Activated naive CD4-positive, alpha-beta T cell treated with anti-CD3 and anti-CD28 coated beads for 36 hours (primary cell): ENCODE measurements around the gene INPP5A. TPM values are rescaled to one million over a fixed set of nuclear protein-coding genes. Genes with fewer than 3 reads are reported as not detected.
"Not testable (repeated sequence)": the region's sequence is repeated elsewhere in the genome, so short reads cannot be mapped to it uniquely, and the experiment has no call there.

Experiments
- CTCF ChIA-PET: fragments of 350-600 bp; sonication (Branson Sonifier 250); formaldehyde crosslinking; loops from one replicate; lab custom pipeline; 2021; ENCODE audit warnings: antibody characterized with exemption; lab: Charles Lee
- DNase-seq: peaks from one replicate; pipeline ENCODE4 v3.0.0-alpha.2; 2020
- H3K27ac Mint-ChIP-seq: one replicate; pipeline ENCODE4 v1.8.0; 2021; ENCODE audit warnings: mild to moderate bottlenecking, mixed read lengths
- H3K27me3 Mint-ChIP-seq: one replicate; pipeline ENCODE4 v1.8.0; 2021; ENCODE audit warnings: low read depth, mixed read lengths
- H3K36me3 Mint-ChIP-seq: one replicate; pipeline ENCODE4 v1.8.0; 2021; ENCODE audit warnings: low read depth, mixed read lengths
- H3K4me1 Mint-ChIP-seq: one replicate; pipeline ENCODE4 v1.8.0; 2021; ENCODE audit warnings: low read depth, mixed read lengths
- H3K4me3 Mint-ChIP-seq: one replicate; pipeline ENCODE4 v1.8.0; 2021; ENCODE audit warnings: mild to moderate bottlenecking, moderate library complexity, mixed read lengths
- H3K9me3 Mint-ChIP-seq: one replicate; pipeline ENCODE4 v1.8.0; 2021; ENCODE audit warnings: mixed read lengths
- intact Hi-C: fragments of 100-400 bp; cut with micrococcal nuclease; formaldehyde crosslinking; loops from one replicate; pipeline ENCODE4 v1.15.1; 2023
- total RNA-seq, 2 experiments: library from RNA; stranded (reverse); gene quantifications; one replicate each; pipeline ENCODE4 v1.2.3, GENCODE V29; 2021

The INPP5A gene
- total RNA-seq, 2 experiments from 2014 or later, result 17.3 to 19.5 TPM

- H3K27ac Mint-ChIP-seq, H3K27me3 Mint-ChIP-seq, intact Hi-C loops, H3K9me3 Mint-ChIP-seq, H3K4me1 Mint-ChIP-seq, DNase-seq, CTCF ChIA-PET, H3K4me3 Mint-ChIP-seq, H3K36me3 Mint-ChIP-seq: not testable (repeated sequence)
Observed at GRCh38 chr10:132743196-132743924, 205.8 kb downstream of the INPP5A start.

- no peak overlapping the region for H3K4me3 Mint-ChIP-seq
- no peak overlapping the region for H3K27ac Mint-ChIP-seq
- DNase-seq, result no peak
- intact Hi-C loops, result no loop called here
- H3K36me3 Mint-ChIP-seq, result no peaks in the 10 kb centered on the region
- H3K9me3 Mint-ChIP-seq, result no peaks in the 10 kb centered on the region
- H3K27me3 Mint-ChIP-seq, result no peaks in the 10 kb centered on the region
- H3K4me1 Mint-ChIP-seq, result no peaks in the 10 kb centered on the region
- CTCF ChIA-PET, result no interaction called here
Observed at GRCh38 chr10:132743925-132744490, 206.4 kb downstream of the INPP5A start.

GRCh38 chr10:132744839-132745238, 207.3 kb downstream of the INPP5A start:
- H3K4me1 Mint-ChIP-seq, result no peaks in the 10 kb centered on the region
- no peak overlapping the region for H3K27ac Mint-ChIP-seq
- H3K9me3 Mint-ChIP-seq, result no peaks in the 10 kb centered on the region
- CTCF ChIA-PET, result interaction anchor here (2.0 kb wide), 1 partner anchor 90 kb away, joined by 8 read pairs; no protein-coding TSS in a partner anchor
- no peaks in the 10 kb centered on the region for H3K27me3 Mint-ChIP-seq
- intact Hi-C loops, result no loop called here
- DNase-seq, result no peak
- peaks cover 2% of the 10 kb centered on the region for H3K36me3 Mint-ChIP-seq
- no peak overlapping the region for H3K4me3 Mint-ChIP-seq

- H3K4me3 Mint-ChIP-seq, result no peak overlapping the region
- intact Hi-C loops, result no loop called here
- CTCF ChIA-PET, result interaction anchor here (0.7 to 2.0 kb wide), 2 partner anchors 91 to 272 kb away, joined by 3 to 8 read pairs; no protein-coding TSS in a partner anchor
- no peak for DNase-seq
- no peak overlapping the region for H3K27ac Mint-ChIP-seq
- peaks cover 2% of the 10 kb centered on the region for H3K36me3 Mint-ChIP-seq
- no peaks in the 10 kb centered on the region for H3K27me3 Mint-ChIP-seq
- H3K9me3 Mint-ChIP-seq, result no peaks in the 10 kb centered on the region
- no peaks in the 10 kb centered on the region for H3K4me1 Mint-ChIP-seq
Observed at GRCh38 chr10:132745511-132745910, 207.9 kb downstream of the INPP5A start.

GRCh38 chr10:132745971-132746370, 208.4 kb downstream of the INPP5A start:
- no peaks in the 10 kb centered on the region for H3K4me1 Mint-ChIP-seq
- CTCF ChIA-PET, result interaction anchor here (0.7 to 2.0 kb wide), 2 partner anchors 91 to 273 kb away, joined by 3 to 8 read pairs; no protein-coding TSS in a partner anchor
- no peaks in the 10 kb centered on the region for H3K27me3 Mint-ChIP-seq
- DNase-seq, result no peak
- H3K36me3 Mint-ChIP-seq, result peaks cover 2% of the 10 kb centered on the region
- intact Hi-C loops, result no loop called here
- no peak overlapping the region for H3K27ac Mint-ChIP-seq
- H3K4me3 Mint-ChIP-seq, result no peak overlapping the region
- H3K9me3 Mint-ChIP-seq, result no peaks in the 10 kb centered on the region

- H3K36me3 Mint-ChIP-seq, result peaks cover 2% of the 10 kb centered on the region
- no peak overlapping the region for H3K27ac Mint-ChIP-seq
- H3K27me3 Mint-ChIP-seq, result no peaks in the 10 kb centered on the region
- CTCF ChIA-PET, result interaction anchor here (0.7 to 2.0 kb wide), 2 partner anchors 92 to 273 kb away, joined by 3 to 8 read pairs; no protein-coding TSS in a partner anchor
- intact Hi-C loops, result no loop called here
- no peak for DNase-seq
- H3K4me1 Mint-ChIP-seq, result no peaks in the 10 kb centered on the region
- no peaks in the 10 kb centered on the region for H3K9me3 Mint-ChIP-seq
- H3K4me3 Mint-ChIP-seq, result no peak overlapping the region
Observed at GRCh38 chr10:132746386-132746785, 208.8 kb downstream of the INPP5A start.

GRCh38 chr10:132746801-132747625, 209.4 kb downstream of the INPP5A start:
- Mint-ChIP-seq H3K9me3 (no peaks in the 10 kb centered on the region), H3K27me3 (no peaks in the 10 kb centered on the region), H3K4me3 (no peak overlapping the region), H3K36me3 (peaks cover 2% of the 10 kb centered on the region), H3K4me1 (no peaks in the 10 kb centered on the region), H3K27ac (no peak overlapping the region)
- intact Hi-C loops, result no loop called here
- DNase-seq, result no peak
- CTCF ChIA-PET, result no interaction called here

- peaks cover 3% of the 10 kb centered on the region for H3K36me3 Mint-ChIP-seq
- CTCF ChIA-PET, result no interaction called here
- peak overlapping the region; percentile 24 for H3K27ac Mint-ChIP-seq
- no peaks in the 10 kb centered on the region for H3K4me1 Mint-ChIP-seq
- no peak for DNase-seq
- H3K27me3 Mint-ChIP-seq, result no peaks in the 10 kb centered on the region
- intact Hi-C loops, result no loop called here
- no peaks in the 10 kb centered on the region for H3K9me3 Mint-ChIP-seq
- H3K4me3 Mint-ChIP-seq, result no peak overlapping the region
Observed at GRCh38 chr10:132748135-132748534, 210.5 kb downstream of the INPP5A start.

- CTCF ChIA-PET, result no interaction called here
- H3K4me1 Mint-ChIP-seq, result no peaks in the 10 kb centered on the region
- no peaks in the 10 kb centered on the region for H3K9me3 Mint-ChIP-seq
- H3K27me3 Mint-ChIP-seq, result no peaks in the 10 kb centered on the region
- intact Hi-C loops, result no loop called here
- DNase-seq, result no peak
- peak overlapping the region; percentile 24 for H3K27ac Mint-ChIP-seq
- no peak overlapping the region for H3K4me3 Mint-ChIP-seq
- H3K36me3 Mint-ChIP-seq, result peaks cover 6% of the 10 kb centered on the region
Observed at GRCh38 chr10:132748545-132749370, 211.2 kb downstream of the INPP5A start.

- CTCF ChIA-PET, result no interaction called here
- H3K27me3 Mint-ChIP-seq, result no peaks in the 10 kb centered on the region
- H3K9me3 Mint-ChIP-seq, result no peaks in the 10 kb centered on the region
- no peak for DNase-seq
- no peaks in the 10 kb centered on the region for H3K4me1 Mint-ChIP-seq
- intact Hi-C loops, result no loop called here
- H3K27ac Mint-ChIP-seq, result no peak overlapping the region
- H3K4me3 Mint-ChIP-seq, result no peak overlapping the region
- peaks cover 10% of the 10 kb centered on the region for H3K36me3 Mint-ChIP-seq
Observed at GRCh38 chr10:132749371-132749795, 211.8 kb downstream of the INPP5A start.

GRCh38 chr10:132750936-132751335, 213.3 kb downstream of the INPP5A start:
- Mint-ChIP-seq H3K27me3 (no peaks in the 10 kb centered on the region), H3K4me3 (no peak overlapping the region), H3K36me3 (peaks cover 21% of the 10 kb centered on the region), H3K27ac (no peak overlapping the region), H3K9me3 (peaks cover 6% of the 10 kb centered on the region), H3K4me1 (no peaks in the 10 kb centered on the region)
- intact Hi-C loops, result no loop called here
- CTCF ChIA-PET, result no interaction called here
- no peak for DNase-seq

- Mint-ChIP-seq H3K4me3 (no peak overlapping the region), H3K27ac (no peak overlapping the region), H3K27me3 (no peaks in the 10 kb centered on the region), H3K4me1 (no peaks in the 10 kb centered on the region), H3K9me3 (peaks cover 6% of the 10 kb centered on the region), H3K36me3 (peaks cover 31% of the 10 kb centered on the region)
- intact Hi-C loops, result no loop called here
- CTCF ChIA-PET, result no interaction called here
- DNase-seq, result no peak
Observed at GRCh38 chr10:132752378-132752777, 214.8 kb downstream of the INPP5A start.
